WTC11 (cell line): ENCODE measurements around the gene GDAP1L1. TPM values are rescaled to one million over a fixed set of nuclear protein-coding genes. Genes with fewer than 3 reads are reported as not detected.
A peak's percentile ranks its signal among the peaks of the same experiment; 100 is the strongest.

Experiments
- ATAC-seq: fragments of 200-7000 bp; cut with Tn5 transposase; 2 replicates; pipeline ENCODE4 v1.10.0; 2021; ENCODE audit warnings: mild to moderate bottlenecking, moderate library complexity
- CTCF ChIA-PET: fragments of 300-600 bp; sonication (Branson Sonifier 250); formaldehyde crosslinking; loops from one replicate; lab custom pipeline; 2021; ENCODE audit warnings: antibody characterized with exemption; lab: Charles Lee
- POLR2A ChIA-PET: fragments of 350-600 bp; sonication (Branson Sonifier 250); formaldehyde crosslinking; loops from one replicate; lab custom pipeline; 2021; ENCODE audit warnings: antibody characterized with exemption; lab: Charles Lee
- DNase-seq: peaks from one replicate; pipeline ENCODE4 v3.0.0; 2021; ENCODE audit warnings: low spot score
- H3K27ac Mint-ChIP-seq: 2 replicates; pipeline ENCODE4 v1.8.0; 2021; ENCODE audit warnings: mixed read lengths
- H3K27me3 Mint-ChIP-seq: 2 replicates; pipeline ENCODE4 v1.8.0; 2021; ENCODE audit warnings: low read depth, mild to moderate bottlenecking, moderate library complexity, mixed read lengths
- H3K36me3 Mint-ChIP-seq: 2 replicates; pipeline ENCODE4 v1.8.0; 2021; ENCODE audit warnings: mixed read lengths
- H3K4me1 Mint-ChIP-seq: 2 replicates; pipeline ENCODE4 v1.8.0; 2022; ENCODE audit warnings: mixed read lengths
- H3K4me3 Mint-ChIP-seq: 2 replicates; pipeline ENCODE4 v1.8.0; 2021; ENCODE audit warnings: mild to moderate bottlenecking, moderate library complexity, mixed read lengths
- H3K9me3 Mint-ChIP-seq: 2 replicates; pipeline ENCODE4 v1.8.0; 2021; ENCODE audit warnings: mixed read lengths
- AFF4 ChIP-seq: sonication (generic); formaldehyde crosslinking; IDR thresholded peaks from 2 replicates; pipeline ENCODE4 v1.8.1; 2023; ENCODE audit warnings: mild to moderate bottlenecking, missing genetic modification reagents, borderline replicate concordance
- CREM ChIP-seq: sonication (generic); formaldehyde crosslinking; IDR thresholded peaks from 2 replicates; pipeline ENCODE4 v1.8.1; 2022; ENCODE audit warnings: mild to moderate bottlenecking, missing genetic modification reagents, moderate library complexity
- E2F5 ChIP-seq: sonication (generic); formaldehyde crosslinking; IDR thresholded peaks from 2 replicates; pipeline ENCODE4 v1.8.1; 2022; ENCODE audit warnings: mild to moderate bottlenecking, moderate library complexity, missing genetic modification reagents
- GABPB1 ChIP-seq: sonication (generic); formaldehyde crosslinking; IDR thresholded peaks from 2 replicates; pipeline ENCODE4 v1.8.1; 2023; ENCODE audit warnings: mild to moderate bottlenecking, missing genetic modification reagents
- HMGXB4 ChIP-seq: sonication (generic); formaldehyde crosslinking; IDR thresholded peaks from 2 replicates; pipeline ENCODE4 v1.8.1; 2023; ENCODE audit warnings: mild to moderate bottlenecking, moderate library complexity, missing genetic modification reagents
- IRF2 ChIP-seq: sonication (generic); formaldehyde crosslinking; IDR thresholded peaks from 2 replicates; pipeline ENCODE4 v1.8.0; 2022; ENCODE audit warnings: low read depth, missing genetic modification reagents, borderline replicate concordance
- MLX ChIP-seq: sonication (generic); formaldehyde crosslinking; IDR thresholded peaks from 2 replicates; pipeline ENCODE4 v1.8.1; 2023; ENCODE audit warnings: mild to moderate bottlenecking, missing genetic modification reagents, moderate library complexity
- NFATC4 ChIP-seq: fragments of 250-450 bp; sonication (Bioruptor Pico); IDR thresholded peaks from 2 replicates; pipeline ENCODE4 v1.9.0; 2021; ENCODE audit warnings: mild to moderate bottlenecking
- TP53 ChIP-seq: sonication (generic); formaldehyde crosslinking; IDR thresholded peaks from 2 replicates; pipeline ENCODE4 v1.8.1; 2023; ENCODE audit warnings: mild to moderate bottlenecking, missing genetic modification reagents
- USF2 ChIP-seq: sonication (generic); formaldehyde crosslinking; IDR thresholded peaks from 2 replicates; pipeline ENCODE4 v1.8.1; 2023; ENCODE audit warnings: mild to moderate bottlenecking, missing genetic modification reagents, moderate library complexity
- ZNF219 ChIP-seq: sonication (generic); formaldehyde crosslinking; IDR thresholded peaks from 2 replicates; pipeline ENCODE4 v1.8.0; 2023; ENCODE audit warnings: missing genetic modification reagents, mild to moderate bottlenecking, borderline replicate concordance
- ZNF416 ChIP-seq: fragments of 250-450 bp; sonication (Bioruptor Pico); IDR thresholded peaks from 2 replicates; pipeline ENCODE4 v1.9.0; 2021; ENCODE audit warnings: mild to moderate bottlenecking, inconsistent platforms
- ZNF423 ChIP-seq: fragments of 250-450 bp; sonication (Bioruptor Pico); IDR thresholded peaks from 2 replicates; pipeline ENCODE4 v2.1.2; 2022; ENCODE audit warnings: mild to moderate bottlenecking, moderate library complexity
- ZNF425 ChIP-seq: fragments of 250-450 bp; sonication (Bioruptor Pico); conservative IDR thresholded peaks from 2 replicates; pipeline ENCODE4 v1.9.0; 2021; ENCODE audit warnings: mild to moderate bottlenecking
- total RNA-seq: library from RNA; stranded (reverse); gene quantifications from 3 replicates; pipeline ENCODE4 v1.2.3, GENCODE V29; 2021

The GDAP1L1 gene
- total RNA-seq, 1 experiment from 2014 or later = 7.5 TPM

- DNase-seq (no peak), ATAC-seq (no peak)
- Mint-ChIP-seq H3K4me3 (peak overlapping the region; percentile 100), H3K27ac (peak overlapping the region; percentile 69), H3K9me3 (no peaks in the 10 kb centered on the region), H3K27me3 (no peaks in the 10 kb centered on the region), H3K4me1 (peaks cover 35% of the 10 kb centered on the region), H3K36me3 (peaks cover 13% of the 10 kb centered on the region)
- ChIA-PET POLR2A (no interaction called here), CTCF (interaction anchor here (0.6 to 2.5 kb wide), 7 partner anchors 8 to 176 kb away, joined by 3 to 7 read pairs (median 3); partner anchors contain the start of genes FITM2 and GDAP1L1)
- TF ChIP-seq IRF2 (CRISPR knock-in tag) (no peak), NFATC4 (CRISPR knock-in tag) (no peak), E2F5 (CRISPR knock-in tag) (no peak), AFF4 (CRISPR knock-in tag) (no peak)
Measured at GRCh38 chr20:44208770-44209169, 38.3 kb upstream of the GDAP1L1 start.

GRCh38 chr20:44209686-44210405, 37.3 kb upstream of the GDAP1L1 start:
- TF ChIP-seq HMGXB4 (CRISPR knock-in tag) = peak; percentile 35; the same call in 1 of the 2 replicates
- TF ChIP-seq ZNF425 (CRISPR knock-in tag) = no peak
- peak; percentile 56 for TF ChIP-seq ZNF423 (CRISPR knock-in tag)
- Mint-ChIP-seq H3K4me3 (peak overlapping the region; percentile 100), H3K4me1 (peaks cover 42% of the 10 kb centered on the region), H3K27me3 (no peaks in the 10 kb centered on the region), H3K27ac (peak overlapping the region; percentile 100), H3K36me3 (peaks cover 13% of the 10 kb centered on the region), H3K9me3 (no peaks in the 10 kb centered on the region)
- CTCF ChIA-PET = interaction anchor here (1.0 to 2.5 kb wide), 6 partner anchors 7 to 179 kb away, joined by 4 to 7 read pairs (median 6); partner anchors contain the start of genes FITM2 and GDAP1L1
- ATAC-seq (peak; percentile 5), DNase-seq (peak; percentile 47)
- POLR2A ChIA-PET = interaction anchor here (0.7 to 1.5 kb wide), 4 partner anchors 9 to 73 kb away, joined by 3 to 5 read pairs (median 4); no protein-coding TSS in a partner anchor

GRCh38 chr20:44210406-44211176, 36.5 kb upstream of the GDAP1L1 start, which contains the start of gene OSER1:
OSER1 (minus strand) TSS chr20:44210771; CDS start chr20:44206957, 3,814 bp downstream.
- H3K27me3 Mint-ChIP-seq = no peaks in the 10 kb centered on the region
- H3K9me3 Mint-ChIP-seq = no peaks in the 10 kb centered on the region
- H3K27ac Mint-ChIP-seq = peak within 1 kb of the TSS; percentile 100
- POLR2A ChIA-PET = interaction anchor here (0.7 to 1.5 kb wide), 4 partner anchors 8 to 73 kb away, joined by 3 to 5 read pairs (median 4); no protein-coding TSS in a partner anchor
- CTCF ChIA-PET = interaction anchor here (1.0 to 2.5 kb wide), 5 partner anchors 12 to 178 kb away, joined by 4 to 6 read pairs (median 5); partner anchors contain the start of genes FITM2 and GDAP1L1
- ATAC-seq (peak; percentile 84), DNase-seq (peak; percentile 96)
- peak within 1 kb of the TSS; percentile 100 for H3K4me3 Mint-ChIP-seq
- H3K36me3 Mint-ChIP-seq = peaks cover 9% of the 10 kb centered on the region
- peaks cover 46% of the 10 kb centered on the region for H3K4me1 Mint-ChIP-seq
- TF ChIP-seq TP53 (CRISPR knock-in tag) = 0 out of 2 replicates have a peak, but pooled peaks have one; percentile 35
- TF ChIP-seq CREM (CRISPR knock-in tag) = peak; percentile 77; the same call in 1 of the 2 replicates
- TF ChIP-seq GABPB1 = peak; percentile 93
- 0 out of 2 replicates have a peak, but pooled peaks have one; percentile 54 for TF ChIP-seq ZNF416 (CRISPR knock-in tag)
- no peak for TF ChIP-seq MLX (CRISPR knock-in tag)
- TF ChIP-seq ZNF219 (CRISPR knock-in tag) = no peak
- peak; percentile 91 for TF ChIP-seq USF2 (CRISPR knock-in tag)
